Endothelial cell of umbilical vein (primary cell): Measurements from ENCODE around the gene WDPCP. TPM values are rescaled to one million over a fixed set of nuclear protein-coding genes. Genes with fewer than 3 reads are reported as not detected.

Experiments used
- BruUV-seq: library from RNA; stranded (reverse); fragments of 400-500 nt; replicated peaks from 2 replicates; lab custom pipeline; 2021; lab: Mats Ljungman, UMichigan
- CTCF ChIA-PET: fragments of 300-600, 350-600 bp; sonication (Branson Sonifier 250); formaldehyde crosslinking; loops from one replicate; lab custom pipeline; 2021; ENCODE audit warnings: antibody characterized with exemption, inconsistent platforms; lab: Charles Lee
- POLR2A ChIA-PET: fragments of 300-600, 350-600 bp; sonication (Branson Sonifier 250); formaldehyde crosslinking; loops from one replicate; lab custom pipeline; 2021; ENCODE audit warnings: antibody characterized with exemption, inconsistent platforms; lab: Charles Lee
- DNase-seq: peaks from one replicate; pipeline ENCODE4 v3.0.0-alpha.2; 2011; ENCODE audit warnings: low read depth, low spot score
- FAIRE-seq: peaks from 2 replicates; lab custom pipeline; 2011; peaks lifted over from hg19 to GRCh38; lab: Jason Lieb, UNC
- H2AFZ ChIP-seq: 2 replicates; pipeline ENCODE4 v1.6.0; 2012; ENCODE audit warnings: low read depth, low read length, control low read depth, inconsistent platforms
- H3K27ac ChIP-seq: 2 replicates; pipeline ENCODE4 v1.5.1; 2011; ENCODE audit warnings: low read depth, mild to moderate bottlenecking, control low read depth, low read length, moderate library complexity; ENCODE audit not compliant: insufficient read depth
- H3K27me3 ChIP-seq, 2 experiments: 2 replicates each; pipeline versions ENCODE4 v1.6.0 to v1.6.1; 2011; ENCODE audit warnings: low read length in 2 of 2, mixed read lengths in 1 of 2; ENCODE audit not compliant: control insufficient read depth in 2 of 2, insufficient read depth in 2 of 2
- H3K36me3 ChIP-seq, 2 experiments: 2 replicates in 1 of 2; 3 replicates in 1 of 2; pipeline ENCODE4 v1.5.1; 2011; ENCODE audit warnings: low read length in 2 of 2, mild to moderate bottlenecking in 1 of 2, moderate library complexity in 1 of 2; ENCODE audit not compliant: control insufficient read depth in 2 of 2, insufficient read depth in 2 of 2; ENCODE audit errors: extremely low read depth in 1 of 2
- H3K4me1 ChIP-seq: 3 replicates; pipeline ENCODE4 v1.5.1; 2011; ENCODE audit warnings: mild to moderate bottlenecking, low read length; ENCODE audit not compliant: control insufficient read depth, insufficient read depth; ENCODE audit errors: extremely low read depth
- H3K4me2 ChIP-seq: 2 replicates; pipeline ENCODE4 v1.6.1; 2011; ENCODE audit warnings: low read length, control low read depth, mixed read lengths; ENCODE audit not compliant: insufficient read depth
- H3K4me3 ChIP-seq, 3 experiments: fragments of 200-600 bp in 1 of 3; sonication (generic), shearing (Covaris generic) in 1 of 3; replicated peaks in 1 of 3; 2 replicates each; pipeline ENCODE4 v1.5.1; 2011 to 2016; ENCODE audit warnings: control low read depth in 3 of 3, low read length in 3 of 3, mild to moderate bottlenecking in 2 of 3, inconsistent platforms in 1 of 3, low read depth in 1 of 3, moderate library complexity in 1 of 3; ENCODE audit not compliant: insufficient read depth in 1 of 3
- H3K79me2 ChIP-seq: 2 replicates; pipeline ENCODE4 v1.6.0; 2012; ENCODE audit warnings: low read length, inconsistent platforms; ENCODE audit not compliant: control insufficient read depth, insufficient read depth
- H3K9ac ChIP-seq: replicated peaks from 2 replicates; pipeline ENCODE3; 2011; ENCODE audit warnings: low read length, control low read depth; ENCODE audit not compliant: insufficient read depth; ENCODE audit errors: extremely low read depth
- H3K9me1 ChIP-seq: replicated peaks from 3 replicates; pipeline ENCODE4 v1.6.0; 2011; ENCODE audit warnings: mild to moderate bottlenecking, low read length; ENCODE audit not compliant: control insufficient read depth, insufficient read depth; ENCODE audit errors: extremely low read depth
- H3K9me3 ChIP-seq: replicated peaks from 2 replicates; pipeline ENCODE4 v1.5.1; 2012; ENCODE audit warnings: low read length, inconsistent platforms; ENCODE audit not compliant: control insufficient read depth, insufficient read depth
- H4K20me1 ChIP-seq: replicated peaks from 2 replicates; pipeline ENCODE3; 2011; ENCODE audit warnings: mild to moderate bottlenecking, low read length; ENCODE audit not compliant: control insufficient read depth, insufficient read depth; ENCODE audit errors: extremely low read depth
- CTCF ChIP-seq, 2 donors: IDR thresholded peaks; 1 replicate in 1 of 2; 2 replicates in 1 of 2; pipeline ENCODE4 v1.5.1; 2011; ENCODE audit warnings: low read length in 2 of 2, mild to moderate bottlenecking in 2 of 2, moderate library complexity in 2 of 2, control low read depth in 1 of 2, inconsistent platforms in 1 of 2, low read depth in 1 of 2; ENCODE audit not compliant: insufficient read depth in 1 of 2; ENCODE audit errors: extremely low read depth in 1 of 2
- EZH2 ChIP-seq: IDR thresholded peaks from 2 replicates; pipeline ENCODE4 v1.6.1; 2012; ENCODE audit warnings: borderline replicate concordance, low read depth, mild to moderate bottlenecking, moderate library complexity, low read length, inconsistent platforms; ENCODE audit not compliant: severe bottlenecking
- FOS ChIP-seq: IDR thresholded peaks from 2 replicates; pipeline ENCODE4 v1.6.1; 2011; ENCODE audit warnings: mild to moderate bottlenecking, low read length, moderate library complexity, borderline replicate concordance; ENCODE audit not compliant: insufficient read depth
- GATA2 ChIP-seq: IDR thresholded peaks from 2 replicates; pipeline ENCODE4 v1.7.0; 2011; ENCODE audit warnings: low read depth, mild to moderate bottlenecking, moderate library complexity, mixed read lengths, low read length; ENCODE audit not compliant: insufficient read length, insufficient read depth
- JUN ChIP-seq: IDR thresholded peaks from 2 replicates; pipeline ENCODE4 v1.6.1; 2011; ENCODE audit warnings: borderline replicate concordance, low read depth; ENCODE audit not compliant: insufficient read length, insufficient read depth
- MYC ChIP-seq: IDR thresholded peaks from one replicate; pipeline ENCODE4 v1.6.1; 2011; ENCODE audit warnings: mild to moderate bottlenecking, low read depth, low read length
- POLR2A ChIP-seq: IDR thresholded peaks from 2 replicates; pipeline ENCODE4 v1.6.1; 2012; ENCODE audit warnings: low read depth, mild to moderate bottlenecking, control low read depth, low read length
- POLR2AphosphoS5 ChIP-seq: IDR thresholded peaks from 2 replicates; pipeline ENCODE4 v1.6.1; 2012; ENCODE audit warnings: low read depth, mild to moderate bottlenecking, control low read depth, low read length, moderate library complexity; ENCODE audit not compliant: insufficient read depth
- dilution Hi-C: fragments of 300-500 bp; cut with MboI; formaldehyde crosslinking; loops from one replicate; pipeline ENCODE4 v1.15.0; 2019; ENCODE audit warnings: low sequenced_read_pairs; ENCODE audit not compliant: extremely low pct_ligation_motif_present
- intact Hi-C: fragments of 100-400 bp; cut with micrococcal nuclease; formaldehyde crosslinking; loops from one replicate; pipeline ENCODE4 v1.10.0; 2022
- polyA plus RNA-seq, 4 experiments: library from polyadenylated mRNA; depleted of rRNA in 3 of 4; stranded (reverse) in 3 of 4; unstranded in 1 of 4; fragments of >200 nt; gene quantifications; 2 replicates each; pipeline versions ENCODE4 v1.2.1 to v1.2.3, GENCODE V29; 2011 to 2012; ENCODE audit warnings: missing spikeins in 1 of 4
- total RNA-seq: library from RNA; stranded (reverse); gene quantifications from 2 replicates; pipeline ENCODE4 v1.2.3, GENCODE V29; 2021
- TF ChIP-seq, protein P1 (sequence below): IDR thresholded peaks from 2 replicates; pipeline ENCODE4 v1.6.1; 2011; ENCODE audit not compliant: insufficient read depth, insufficient read length

WDPCP gene
- total and polyA plus RNA-seq, 2 donors (not counting 3 experiments of a cell fraction or from before 2014, with no cell fraction given) = 4.0 to 8.8 TPM

DNA sequence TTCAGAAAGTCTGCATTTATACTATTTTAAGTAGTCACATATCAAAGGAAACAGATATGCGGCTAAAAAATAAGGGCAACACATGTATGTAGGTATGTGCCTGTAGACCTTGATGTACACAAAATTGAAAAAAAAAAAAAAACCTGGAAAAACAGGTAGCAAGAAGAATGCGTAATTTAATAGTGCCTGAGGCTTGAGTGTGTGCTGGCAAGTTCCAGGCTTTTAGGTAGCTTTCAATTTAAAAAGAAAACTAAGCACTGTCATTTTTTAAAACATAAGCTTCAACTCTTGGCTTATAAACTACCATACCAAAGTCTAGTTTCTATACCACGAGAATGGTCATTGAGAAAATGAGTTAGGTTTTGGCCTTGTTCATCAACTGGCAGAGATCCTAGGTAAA lies 465.4 kb downstream of the WDPCP start:
- BruUV-seq = no TSS peak
- CTCF ChIA-PET = no interaction called here
- H3K4me2 ChIP-seq = no peak overlapping the region
- no peak overlapping the region for H2AFZ ChIP-seq
- no peak overlapping the region for H3K27ac ChIP-seq
- intact Hi-C loops (no loop called here), dilution Hi-C loops (no loop called here)
- FAIRE-seq (peak; percentile 21), DNase-seq (no peak)
- H3K36me3 ChIP-seq = no peaks in the 10 kb centered on the region
- no peaks in the 10 kb centered on the region for H3K9me3 ChIP-seq
- no peak for TF ChIP-seq FOS
- no peak for TF ChIP-seq POLR2AphosphoS5
- TF ChIP-seq, protein P1, sequence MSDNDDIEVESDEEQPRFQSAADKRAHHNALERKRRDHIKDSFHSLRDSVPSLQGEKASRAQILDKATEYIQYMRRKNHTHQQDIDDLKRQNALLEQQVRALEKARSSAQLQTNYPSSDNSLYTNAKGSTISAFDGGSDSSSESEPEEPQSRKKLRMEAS = no peak
- no peak for TF ChIP-seq POLR2A
- no peak for TF ChIP-seq CTCF (IDR thresholded peaks at IDR 0.05; ENCODE audit: extremely low read depth in 1 of 2, insufficient read depth in 1 of 2, low read depth in 1 of 2, low read length in 2 of 2)
- TF ChIP-seq GATA2 = no peak
- no peak for TF ChIP-seq EZH2
- no peak for TF ChIP-seq MYC
- TF ChIP-seq JUN = no peak
- no peak overlapping the region for H3K9ac ChIP-seq
- POLR2A ChIA-PET = no interaction called here
- H3K4me1 ChIP-seq = no peaks in the 10 kb centered on the region
- no peaks in the 10 kb centered on the region for H4K20me1 ChIP-seq
- no peaks in the 10 kb centered on the region for H3K79me2 ChIP-seq
- no peak overlapping the region for H3K4me3 ChIP-seq
- peaks cover 3% of the 10 kb centered on the region for H3K9me1 ChIP-seq
- no peaks in the 10 kb centered on the region for H3K27me3 ChIP-seq
